GM23248 (cell line): ENCODE data around the gene DYRK1A.

Source experiments
- EZH2 ChIP-seq: fragments of 200-600 bp; sonication (generic); IDR thresholded peaks from 2 replicates; pipeline ENCODE4 v1.6.1; 2018; ENCODE audit warnings: antibody characterized with exemption, mild to moderate bottlenecking; ENCODE audit not compliant: insufficient read depth, poor library complexity, severe bottlenecking
- EZH2phosphoT487 ChIP-seq: fragments of 200-600 bp; sonication (generic); IDR thresholded peaks from 2 replicates; pipeline ENCODE4 v1.6.1; 2018; ENCODE audit warnings: antibody characterized with exemption, moderate library complexity, mild to moderate bottlenecking, low read depth; ENCODE audit not compliant: insufficient read depth

GRCh38 chr21:37455504-37455911 lies 88.9 kb downstream of the DYRK1A start:
- no peak for TF ChIP-seq EZH2
- no peak for TF ChIP-seq EZH2phosphoT487
